ENCODE measurements around the gene IGFBP2. TPM values are rescaled to one million over a fixed set of nuclear protein-coding genes. Genes with fewer than 3 reads are reported as not detected.
A peak's percentile ranks its signal among the peaks of the same experiment; 100 is the strongest.

The IGFBP2 gene
- total and polyA plus RNA-seq, 2 donors (not counting 1 experiment from before 2014, with no cell fraction given), result not detected

- Mint-ChIP-seq H3K9me3 (ENCODE audit: insufficient read depth) (no peaks in the 10 kb centered on the region), H3K27ac (no peak overlapping the region), H3K4me1 (no peaks in the 10 kb centered on the region), H3K4me3 (no peak overlapping the region), H3K27me3 (peaks cover 34% of the 10 kb centered on the region)
- Histone ChIP-seq H3K9ac (ENCODE audit: low read length) (no peak overlapping the region), H3K4me1 (ENCODE audit: control insufficient read depth in 2 of 2, insufficient read depth in 2 of 2, low read length in 2 of 2) (no peaks in the 10 kb centered on the region), H4K20me1 (ENCODE audit: control insufficient read depth, insufficient read depth, low read length, poor library complexity, severe bottlenecking) (no peaks in the 10 kb centered on the region), H3K79me2 (ENCODE audit: control insufficient read depth, insufficient read depth, low read length) (no peaks in the 10 kb centered on the region), H3K36me3 (replicated peaks in 1 of 2; ENCODE audit: control extremely low read depth in 1 of 2, control insufficient read depth in 1 of 2, extremely low read depth in 1 of 2, insufficient read depth in 2 of 2, low read length in 1 of 2) (no peaks in the 10 kb centered on the region), H3K27ac (ENCODE audit: low read length in 2 of 2) (no peak overlapping the region), H3K9me3 (ENCODE audit: control extremely low read depth in 1 of 3, control insufficient read depth in 2 of 3, insufficient read depth in 1 of 3, low read length in 2 of 3) (no peaks in the 10 kb centered on the region), H3K4me2 (replicated peaks; ENCODE audit: low read depth, low read length, poor library complexity, severe bottlenecking) (no peak overlapping the region), H2AFZ (ENCODE audit: insufficient read depth, low read depth, low read length, poor library complexity, severe bottlenecking) (no peak overlapping the region), H3K4me3 (ENCODE audit: control extremely low read depth in 1 of 5, extremely low read depth in 1 of 5, insufficient read depth in 1 of 5, low read depth in 2 of 5, low read length in 4 of 5) (no peak overlapping the region), H3K27me3 (replicated peaks in 1 of 4; ENCODE audit: control extremely low read depth in 1 of 4, control insufficient read depth in 3 of 4, insufficient read depth in 4 of 4, low read length in 3 of 4) (peaks cover 0 to 17% (median 1%) of the 10 kb centered on the region in 4 experiments)
- ATAC-seq (ENCODE audit: low read depth), result peak; percentile 86
- ChIA-PET POLR2A (no interaction called here), CTCF (interaction anchor here (0.8 to 4.0 kb wide), 10 partner anchors 9 to 645 kb away, joined by 3 to 32 read pairs (median 6); no protein-coding TSS in a partner anchor)
- peak; percentile 98 for TF ChIP-seq CTCF (IDR thresholded peaks at IDR 0.05)
- TF ChIP-seq EZH2 (IDR thresholded peaks at IDR 0.05; ENCODE audit: borderline replicate concordance, insufficient read depth, low read depth, low read length, poor library complexity, severe bottlenecking), result no peak
- DNase-seq, result peak; percentile 71
- 15% methylated on average over 6 of the region's 9 CpGs for WGBS (ENCODE audit: insufficient coverage)
- intact Hi-C loops (cut with micrococcal nuclease), result no loop called here
Observed at GRCh38 chr2:216666461-216667233, 33.4 kb downstream of the IGFBP2 start.
